Myometrial cell (primary cell): ENCODE results near the gene ZNF782. TPM values are rescaled to one million over a fixed set of nuclear protein-coding genes. Genes with fewer than 3 reads are reported as not detected.

Experiments
- total RNA-seq: library from RNA; depleted of rRNA; stranded (reverse); fragments of >200 nt; gene quantifications from 2 replicates; pipeline ENCODE4 v1.2.3, GENCODE V29; 2015

ZNF782 gene
- 0.71 and 1.2 TPM in 2 replicates for total RNA-seq

DNA sequence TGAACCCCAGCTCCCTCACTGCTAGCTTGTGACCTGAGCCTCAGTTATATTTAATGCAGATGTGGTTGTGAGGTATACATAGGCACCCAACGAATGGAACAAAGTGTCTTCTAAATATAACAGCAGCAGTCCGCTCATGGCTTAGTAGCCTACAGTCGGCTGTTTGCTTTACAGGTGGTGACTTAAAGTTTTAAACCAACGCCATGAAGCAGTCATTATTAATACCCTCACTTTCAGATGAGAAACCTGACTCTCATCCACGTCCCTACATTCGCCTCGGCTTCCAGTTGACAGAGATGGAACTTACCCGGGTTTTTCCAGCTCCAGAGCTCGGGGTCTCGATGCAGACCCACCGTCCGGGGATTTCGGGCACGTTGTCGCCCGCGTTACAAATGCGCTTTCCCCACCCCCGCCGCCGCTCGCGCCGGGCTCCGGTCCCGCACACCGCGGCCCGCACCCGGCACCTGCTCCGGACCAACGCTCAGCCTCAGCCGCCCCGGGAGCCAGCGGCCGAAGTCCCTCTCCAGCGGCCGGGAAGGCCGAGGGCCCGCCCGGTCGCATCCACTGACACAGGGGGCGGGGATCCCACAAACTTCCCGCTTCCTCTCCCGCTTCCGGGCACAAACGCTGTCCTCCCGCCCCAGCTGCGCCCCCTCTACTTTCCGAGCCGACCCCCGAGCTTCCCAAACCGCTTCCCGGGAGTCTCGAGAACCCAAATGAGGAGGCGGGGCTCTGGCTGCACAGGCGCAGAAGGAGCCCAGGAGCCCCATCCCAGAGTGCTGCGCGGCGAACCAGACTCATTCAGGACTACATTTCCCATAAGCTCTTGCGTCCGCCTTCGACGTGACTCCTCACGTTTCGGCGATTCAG lies at the start of gene ZNF782:
ZNF782 (minus strand) TSS at position 734 of the 870 bp plus-strand sequence. CDS start 2,553 bp downstream, outside the sequence.

Other genes starting within 250 kb of the ZNF782 start
- gene CDC14B, start 234.7 kb downstream of the ZNF782 start, total RNA-seq = 12.2 and 17.0 TPM in 2 replicates
- 12.4 and 13.1 TPM in 2 replicates for gene PRXL2C, start 199.2 kb downstream of the ZNF782 start, total RNA-seq
- gene ZNF510, start 76.4 kb downstream of the ZNF782 start, total RNA-seq = 6.2 and 11.8 TPM in 2 replicates
- not detected in 2 replicates for gene NUTM2G, start 74.3 kb upstream of the ZNF782 start, total RNA-seq
- 0.86 and 1.2 TPM in 2 replicates for gene CTSV, start 184.6 kb upstream of the ZNF782 start, total RNA-seq